H1 (cell line): Measurements from ENCODE around the gene ACYP2. TPM values are rescaled to one million over a fixed set of nuclear protein-coding genes. Genes with fewer than 3 reads are reported as not detected.

Source experiments
- CHD7 ChIP-seq: fragments of 300-600 bp; sonication (generic); IDR thresholded peaks from 2 replicates; pipeline ENCODE4 v1.7.1; 2012; ENCODE audit warnings: low read length, moderate library complexity, mild to moderate bottlenecking, inconsistent platforms; ENCODE audit not compliant: insufficient replicate concordance
- CTBP2 ChIP-seq: IDR thresholded peaks from 2 replicates; pipeline ENCODE4 v1.7.0; 2011; ENCODE audit warnings: borderline replicate concordance, mild to moderate bottlenecking, moderate library complexity, mixed read lengths, low read length; ENCODE audit not compliant: insufficient read depth, insufficient read length
- GABPA ChIP-seq: IDR thresholded peaks from 2 replicates; pipeline ENCODE4 v1.6.1; 2011; ENCODE audit warnings: mild to moderate bottlenecking, low read length, moderate library complexity, borderline replicate concordance; ENCODE audit not compliant: insufficient read depth
- RAD21 ChIP-seq, 2 experiments: IDR thresholded peaks in 1 of 2; conservative IDR thresholded peaks in 1 of 2; 2 replicates each; pipeline ENCODE4 v1.6.1; 2011; ENCODE audit warnings: low read depth in 2 of 2, low read length in 2 of 2, improper control_type of control experiment in 1 of 2, inconsistent platforms in 1 of 2, mild to moderate bottlenecking in 1 of 2, moderate library complexity in 1 of 2
- ZNF274 ChIP-seq: IDR thresholded peaks from 2 replicates; pipeline ENCODE4 v1.7.0; 2012; ENCODE audit warnings: low read length, borderline replicate concordance; ENCODE audit errors: extremely low read depth
- polyA plus RNA-seq, 7 experiments: library from polyadenylated mRNA; depleted of rRNA in 3 of 7; stranded (reverse) in 5 of 7; unstranded in 2 of 7; fragments of >200 nt in 5 of 7; fragments of 200-250 nt in 2 of 7; gene quantifications; 1 replicate in 5 of 7; 2 replicates in 1 of 7; 4 replicates in 1 of 7; pipeline versions ENCODE4 v1.2.1 to v1.2.3, GENCODE V29; 2011 to 2013; ENCODE audit warnings: missing spikeins in 2 of 7, mixed read lengths in 2 of 7
- total RNA-seq: library from RNA; stranded (reverse); fragmentation: NEBNext Ultra II Directional; extraction: Animal tissue kit (Norgen Biotek cat#: 25700); gene quantifications from 2 replicates; pipeline ENCODE4 v1.2.1, GENCODE V29; 2021

Gene ACYP2
- total and polyA plus RNA-seq, 2 of the 8 experiments (the other 6 are each of a cell fraction or from before 2014, with no cell fraction given), result 3.4 to 4.4 TPM

DNA sequence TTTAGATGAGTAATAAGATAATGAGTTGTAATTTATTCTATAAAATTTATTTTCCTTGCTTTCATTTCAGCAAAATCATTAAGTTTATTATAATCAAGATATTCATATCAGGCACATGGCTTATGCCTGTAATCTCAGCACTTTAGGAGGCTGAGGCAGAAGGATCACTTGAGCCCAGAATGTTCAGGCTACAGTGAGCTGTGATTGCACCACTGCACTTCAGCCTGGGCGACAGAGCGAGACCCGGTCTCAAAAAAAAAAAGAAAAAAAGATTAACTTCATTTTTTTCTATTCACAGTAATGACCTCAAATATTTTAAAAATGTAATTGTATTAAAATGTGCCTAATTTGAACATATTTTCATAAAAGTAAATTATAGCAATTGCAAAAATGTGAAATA, 67.9 kb downstream of the ACYP2 start (continued):
- no peak for TF ChIP-seq CHD7
- TF ChIP-seq GABPA, result no peak
- TF ChIP-seq ZNF274, result no peak
- no peak for TF ChIP-seq CTBP2
- no peak for TF ChIP-seq RAD21 (IDR thresholded peaks at IDR 0.05 in 1 of 2, conservative IDR thresholded peaks at IDR 0.05 in 1 of 2; ENCODE audit: low read depth in 2 of 2, low read length in 2 of 2)
